GM18526 (cell line): Measurements from ENCODE around the gene SGO2.

Experiments used
- POLR2A ChIP-seq: IDR thresholded peaks from 3 replicates; pipeline ENCODE4 v1.6.1; 2011; ENCODE audit not compliant: insufficient read length; ENCODE audit errors: extremely low read depth

Gene SGO2

DNA sequence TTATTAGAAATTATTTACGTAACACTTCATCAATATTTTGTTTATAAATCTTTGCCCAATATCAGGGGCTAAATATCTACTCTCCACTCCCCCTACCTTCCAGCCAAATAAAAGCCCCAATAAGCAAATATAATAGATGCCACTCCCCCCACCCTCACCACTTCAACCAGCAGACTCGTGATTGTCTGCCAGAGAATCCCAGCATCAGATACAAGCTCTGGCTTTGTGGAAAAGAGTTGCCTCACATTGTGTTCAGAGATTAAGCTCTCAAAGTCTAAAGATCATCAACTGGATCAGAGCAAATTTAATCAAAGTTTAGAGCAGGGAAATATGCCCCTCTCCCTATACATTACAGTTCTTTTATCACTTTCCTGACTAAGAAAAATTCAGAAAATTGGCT is 99.3 kb downstream of the SGO2 start:
- TF ChIP-seq POLR2A = no peak

GRCh38 chr2:200625958-200626363 is 100.0 kb downstream of the SGO2 start:
- TF ChIP-seq POLR2A = no peak

GRCh38 chr2:200627110-200627770 is 101.2 kb downstream of the SGO2 start:
- TF ChIP-seq POLR2A = no peak

DNA sequence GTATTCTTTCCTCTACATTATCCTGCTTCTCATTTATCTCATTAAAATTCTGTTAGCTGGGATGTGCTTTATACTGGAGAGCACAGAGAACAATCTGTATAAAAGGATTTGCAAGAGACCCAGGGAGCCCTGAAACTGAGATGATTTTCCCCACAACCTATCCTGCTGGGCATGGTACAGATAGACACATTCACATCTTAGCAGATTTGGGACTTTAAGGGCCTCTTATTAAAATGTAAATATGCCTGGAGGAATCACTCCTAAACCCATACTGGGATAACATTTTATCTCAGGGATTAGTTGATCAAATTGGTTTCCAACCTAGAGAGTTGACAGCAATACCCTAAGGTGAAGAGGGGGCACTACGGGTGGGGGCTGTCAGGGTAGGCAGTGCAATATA is 105.3 kb downstream of the SGO2 start:
- no peak for TF ChIP-seq POLR2A
